ENCODE results near the gene RNF187. TPM values are rescaled to one million over a fixed set of nuclear protein-coding genes. Genes with fewer than 3 reads are reported as not detected.

Gene RNF187
- total RNA-seq, 1 experiment from 2014 or later = 63.4 TPM

GRCh38 chr1:228530951-228531731, 44.0 kb downstream of the RNF187 start:
- no peaks in the 10 kb centered on the region for H3K4me1 ChIP-seq (ENCODE audit: insufficient read depth, low read length)
- Mint-ChIP-seq H3K27ac (peak overlapping the region in 1 of 3 experiments; percentile 76; a peak in 1 of 7 replicates), H3K27me3 (ENCODE audit: low read depth) (peaks cover 100% of the 10 kb centered on the region), H3K4me3 (no peak overlapping the region), H3K36me3 (ENCODE audit: insufficient read depth in 1 of 3, low read depth in 3 of 3) (no peaks in the 10 kb centered on the region; a peak in 3 of 7 replicates), H3K4me1 (no peaks in the 10 kb centered on the region), H3K9me3 (peaks cover 83 to 91% of the 10 kb centered on the region in 2 experiments)
- H2BK15ac ChIP-seq (ENCODE audit: low read depth, low read length) = no peak overlapping the region
- no peak overlapping the region for H3K14ac ChIP-seq (ENCODE audit: insufficient read depth, low read length)
- H3K4me2 ChIP-seq (ENCODE audit: insufficient read depth, insufficient read length, low read length) = no peak overlapping the region
- WGBS (ENCODE audit: extremely low coverage, insufficient read length, low lambda C conversion rate) = no CpG with 5 or more reads among the region's 5 CpGs
- no peak overlapping the region for H3K18ac ChIP-seq (ENCODE audit: insufficient read length, low read depth, low read length)
- H4K8ac ChIP-seq (replicated peaks; ENCODE audit: insufficient read length, low read depth, low read length) = no peak overlapping the region
- TF ChIP-seq, protein P1, sequence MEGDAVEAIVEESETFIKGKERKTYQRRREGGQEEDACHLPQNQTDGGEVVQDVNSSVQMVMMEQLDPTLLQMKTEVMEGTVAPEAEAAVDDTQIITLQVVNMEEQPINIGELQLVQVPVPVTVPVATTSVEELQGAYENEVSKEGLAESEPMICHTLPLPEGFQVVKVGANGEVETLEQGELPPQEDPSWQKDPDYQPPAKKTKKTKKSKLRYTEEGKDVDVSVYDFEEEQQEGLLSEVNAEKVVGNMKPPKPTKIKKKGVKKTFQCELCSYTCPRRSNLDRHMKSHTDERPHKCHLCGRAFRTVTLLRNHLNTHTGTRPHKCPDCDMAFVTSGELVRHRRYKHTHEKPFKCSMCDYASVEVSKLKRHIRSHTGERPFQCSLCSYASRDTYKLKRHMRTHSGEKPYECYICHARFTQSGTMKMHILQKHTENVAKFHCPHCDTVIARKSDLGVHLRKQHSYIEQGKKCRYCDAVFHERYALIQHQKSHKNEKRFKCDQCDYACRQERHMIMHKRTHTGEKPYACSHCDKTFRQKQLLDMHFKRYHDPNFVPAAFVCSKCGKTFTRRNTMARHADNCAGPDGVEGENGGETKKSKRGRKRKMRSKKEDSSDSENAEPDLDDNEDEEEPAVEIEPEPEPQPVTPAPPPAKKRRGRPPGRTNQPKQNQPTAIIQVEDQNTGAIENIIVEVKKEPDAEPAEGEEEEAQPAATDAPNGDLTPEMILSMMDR (conservative IDR thresholded peaks at IDR 0.05) = no peak
- H3K9me3 ChIP-seq (ENCODE audit: control insufficient read depth, low read depth, low read length) = peaks cover 14% of the 10 kb centered on the region
- no peak overlapping the region for H3K23ac ChIP-seq (ENCODE audit: insufficient read length, low read depth, low read length)
- DNase-seq = no peak
- no peak overlapping the region for H2AK5ac ChIP-seq (ENCODE audit: insufficient read length, low read length)
- H4K5ac ChIP-seq (ENCODE audit: insufficient read length, low read depth, low read length) = no peak overlapping the region
- no peak overlapping the region for H2BK12ac ChIP-seq (ENCODE audit: insufficient read length, low read depth, low read length)
- no peak overlapping the region for H3K9ac ChIP-seq (ENCODE audit: extremely low read depth, insufficient read length, low read length)
- no peaks in the 10 kb centered on the region for H3K79me2 ChIP-seq (ENCODE audit: insufficient read depth, low read length)
- H3K27me3 ChIP-seq (ENCODE audit: insufficient read depth, low read length) = peaks cover 60% of the 10 kb centered on the region
- no peak overlapping the region for H3K56ac ChIP-seq (ENCODE audit: insufficient read length, low read depth, low read length)
- H3K27ac ChIP-seq (ENCODE audit: insufficient read length, low read depth, low read length) = no peak overlapping the region
- H2BK120ac ChIP-seq (ENCODE audit: low read depth, low read length, poor library complexity, severe bottlenecking) = no peak overlapping the region
- no peak overlapping the region for H2AFZ ChIP-seq (ENCODE audit: low read length)
- no peaks in the 10 kb centered on the region for H4K20me1 ChIP-seq (ENCODE audit: control insufficient read depth, insufficient read depth, insufficient read length)
- H2BK20ac ChIP-seq (ENCODE audit: low read depth, low read length, poor library complexity, severe bottlenecking) = no peak overlapping the region
- no peaks in the 10 kb centered on the region for H3K23me2 ChIP-seq (ENCODE audit: insufficient read length, low read depth, low read length, poor library complexity, severe bottlenecking)
- no peak overlapping the region for H2BK5ac ChIP-seq (ENCODE audit: insufficient read length, low read length)
- no peaks in the 10 kb centered on the region for H3K79me1 ChIP-seq (ENCODE audit: insufficient read depth, low read depth, low read length, poor library complexity, severe bottlenecking)
- H4K91ac ChIP-seq (ENCODE audit: insufficient read length, low read depth, low read length) = no peak overlapping the region
- H3K4ac ChIP-seq (ENCODE audit: low read depth, low read length) = no peak overlapping the region
- no peak overlapping the region for H3T11ph ChIP-seq (ENCODE audit: low read length)

All from H9 (cell line).